ENCODE data around the gene S100A7.
"Not testable (repeated sequence)": the region's sequence is repeated elsewhere in the genome, so short reads cannot be mapped to it uniquely, and the experiment has no call there.

S100A7 gene

DNA sequence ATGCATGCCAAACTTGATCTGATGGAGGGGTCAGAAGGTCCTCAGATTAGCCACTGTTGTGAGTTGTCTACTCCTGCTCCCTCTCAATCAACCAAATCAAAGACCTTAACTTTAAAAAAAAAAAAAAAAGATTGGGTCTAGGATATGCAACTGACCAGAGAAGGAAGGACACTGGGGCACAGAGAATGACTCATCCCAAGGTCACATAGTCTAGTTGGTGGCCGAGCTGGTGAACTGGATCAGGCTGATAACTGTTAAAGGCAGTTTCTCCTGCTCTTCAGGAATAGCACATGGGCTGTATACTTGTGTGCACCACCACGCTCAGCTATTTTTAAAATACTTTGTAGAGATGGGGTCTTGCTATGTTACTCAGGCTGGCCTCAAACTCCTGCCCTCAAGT, 14.8 kb upstream of the S100A7 start:
- no peak for DNase-seq

GRCh38 chr1:153474347-153474746, 13.9 kb upstream of the S100A7 start:
- DNase-seq, result no peak

DNA sequence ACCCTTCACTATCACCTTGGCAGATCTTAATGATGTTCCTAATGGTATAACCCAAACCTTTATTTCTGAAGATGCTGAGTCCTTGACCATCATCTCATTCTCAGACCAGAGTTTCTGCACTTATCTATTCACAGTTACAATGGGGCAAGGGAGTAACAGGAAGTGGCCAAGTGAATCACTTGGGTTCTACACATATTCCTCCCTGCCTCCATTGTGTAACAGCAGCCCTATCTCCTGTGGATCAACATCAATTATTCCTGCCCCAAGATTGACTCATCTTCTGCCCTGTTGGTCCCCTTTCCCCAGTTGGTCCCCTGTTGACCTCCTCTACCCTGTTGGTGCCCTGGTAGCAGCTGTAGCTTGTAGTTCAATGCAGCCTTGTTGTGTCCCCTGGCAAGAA, 10.3 kb upstream of the S100A7 start:
- DNase-seq, result no peak

DNA sequence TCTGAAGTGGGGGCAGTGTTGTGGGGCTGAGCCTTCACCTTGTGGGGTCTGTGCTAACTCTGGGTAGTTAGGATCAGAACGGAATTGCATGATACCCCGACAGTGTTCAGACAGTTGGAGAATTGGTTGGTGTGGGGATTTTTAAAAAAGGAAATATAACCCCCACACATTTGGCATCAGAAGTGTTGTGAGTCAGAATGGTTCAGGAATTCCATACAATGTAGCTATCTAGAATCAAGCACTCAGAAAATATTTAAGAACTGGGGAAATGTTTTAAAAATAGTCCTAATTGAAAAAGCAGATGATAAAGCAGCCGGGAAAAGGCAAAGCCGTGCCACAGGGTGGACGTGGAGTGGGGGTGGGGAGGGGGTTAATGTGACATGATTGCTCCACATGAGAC, 6.5 kb upstream of the S100A7 start:
- DNase-seq, result no peak

- DNase-seq, result peak; percentile 41 to 60
These were observed 5.6 kb upstream of the S100A7 start for GRCh38 chr1:153465811-153466636.

- not testable (repeated sequence) for DNase-seq
These were observed 2.3 kb upstream of the S100A7 start for GRCh38 chr1:153462741-153463140.

- no peak for DNase-seq
These were observed 796 bp downstream of the S100A7 start for GRCh38 chr1:153459655-153460054.

DNA sequence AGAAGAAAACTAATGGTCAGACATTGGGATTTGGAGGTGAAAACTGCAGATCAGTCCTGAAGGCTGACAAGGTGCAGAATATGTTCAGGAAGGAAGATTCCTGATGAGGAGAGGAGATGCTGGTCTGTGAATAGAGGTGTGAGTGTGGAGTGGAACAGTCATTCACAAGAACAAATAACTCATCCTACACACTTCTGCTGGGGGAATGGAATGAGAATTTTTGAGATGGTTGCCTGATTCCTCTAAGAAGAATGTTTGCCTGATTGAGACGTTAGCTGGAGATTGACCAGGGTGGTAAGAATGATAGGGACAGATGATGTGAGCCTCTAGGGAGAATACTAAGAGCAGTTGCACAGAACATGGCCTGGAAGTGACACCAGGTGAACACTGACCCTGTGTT, 4.1 kb downstream of the S100A7 start:
- no peak for DNase-seq

GRCh38 chr1:153448851-153449250, 11.6 kb downstream of the S100A7 start:
- not testable (repeated sequence) for DNase-seq

GRCh38 chr1:153447498-153448170, 12.8 kb downstream of the S100A7 start:
- DNase-seq, result no peak

DNA sequence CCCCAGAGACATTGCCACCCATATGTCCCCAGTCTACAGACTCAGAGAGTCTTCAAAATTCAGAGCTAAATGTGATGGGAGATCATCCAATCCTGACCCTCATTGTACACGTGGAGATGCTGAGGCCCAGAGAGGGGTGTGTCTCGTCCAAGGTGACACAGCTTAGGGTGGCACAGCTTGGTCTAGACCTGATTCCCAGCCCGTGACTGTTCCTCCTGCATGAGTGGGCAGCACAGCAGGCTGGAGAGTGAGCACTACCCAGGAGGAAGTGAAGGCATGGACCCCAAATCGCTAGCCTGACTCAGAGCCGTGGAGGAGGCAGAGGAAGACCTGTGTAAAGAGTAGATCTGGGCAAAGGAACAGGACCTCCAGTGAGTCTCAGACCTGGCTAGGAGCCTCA, 16.4 kb downstream of the S100A7 start:
- DNase-seq, result no peak

DNA sequence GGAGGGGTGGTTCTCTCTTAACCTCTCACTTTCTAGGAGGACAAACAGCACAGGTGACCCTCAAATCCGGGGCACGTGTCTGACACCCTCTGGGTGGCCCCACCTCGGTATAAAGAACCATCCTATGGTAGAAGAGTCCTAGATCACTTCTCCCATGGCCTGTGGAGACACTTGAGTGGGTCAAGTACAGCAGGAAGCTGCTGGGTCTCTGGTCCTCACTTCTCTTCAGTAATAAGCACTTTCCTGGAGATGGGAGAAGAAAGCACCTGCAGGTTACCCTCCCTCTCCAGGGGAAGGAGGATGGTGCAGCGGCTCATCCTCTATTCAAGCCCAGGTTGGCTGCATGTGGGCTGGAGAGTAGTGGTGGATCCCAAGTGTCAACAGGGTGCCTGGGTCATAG, 17.0 kb downstream of the S100A7 start:
- no peak for DNase-seq

- DNase-seq, result no peak
These were observed 19.2 kb downstream of the S100A7 start for GRCh38 chr1:153441238-153441755.

GRCh38 chr1:153439273-153439672, 21.2 kb downstream of the S100A7 start:
- no peak for DNase-seq

- DNase-seq, result no peak
These were observed 21.9 kb downstream of the S100A7 start for GRCh38 chr1:153438599-153438998.

GRCh38 chr1:153437236-153437635, 23.2 kb downstream of the S100A7 start:
- DNase-seq, result no peak

DNA sequence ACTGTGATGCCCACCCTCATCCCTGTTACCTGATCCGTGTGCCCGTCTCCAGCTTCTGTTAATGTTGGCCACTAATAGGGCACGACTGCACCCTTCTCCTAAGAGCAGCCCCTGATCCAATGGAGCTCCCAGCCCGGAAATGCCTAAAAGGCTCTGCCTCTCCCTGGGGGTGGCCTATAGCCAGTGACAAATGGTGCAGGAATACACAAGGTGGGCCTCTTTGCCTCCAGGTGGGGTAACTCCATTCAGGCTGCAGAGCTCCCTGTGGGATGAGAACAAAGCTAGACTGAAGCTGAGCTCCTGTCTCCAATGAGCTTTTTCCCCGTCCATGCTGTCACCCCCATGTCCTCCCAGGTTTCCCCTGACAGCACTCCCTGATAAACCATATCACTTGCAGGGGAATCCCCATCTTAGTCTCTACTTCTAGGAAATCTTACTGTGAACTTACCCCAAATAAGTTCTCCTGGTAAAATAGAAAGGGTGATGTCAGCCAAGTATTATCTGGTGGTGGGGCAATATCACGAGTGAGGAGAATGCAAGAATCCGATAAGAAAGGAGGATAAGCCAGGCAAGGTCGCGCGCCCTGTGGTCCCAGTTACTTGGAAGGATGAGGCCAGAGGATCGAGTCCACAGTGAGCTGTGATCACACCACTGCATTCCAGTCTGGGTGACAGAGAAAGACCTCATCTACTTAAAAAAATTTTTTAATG, 25.6 kb downstream of the S100A7 start:
- no peak for DNase-seq

GRCh38 chr1:153432874-153433681, 27.4 kb downstream of the S100A7 start:
- DNase-seq, result no peak

DNA sequence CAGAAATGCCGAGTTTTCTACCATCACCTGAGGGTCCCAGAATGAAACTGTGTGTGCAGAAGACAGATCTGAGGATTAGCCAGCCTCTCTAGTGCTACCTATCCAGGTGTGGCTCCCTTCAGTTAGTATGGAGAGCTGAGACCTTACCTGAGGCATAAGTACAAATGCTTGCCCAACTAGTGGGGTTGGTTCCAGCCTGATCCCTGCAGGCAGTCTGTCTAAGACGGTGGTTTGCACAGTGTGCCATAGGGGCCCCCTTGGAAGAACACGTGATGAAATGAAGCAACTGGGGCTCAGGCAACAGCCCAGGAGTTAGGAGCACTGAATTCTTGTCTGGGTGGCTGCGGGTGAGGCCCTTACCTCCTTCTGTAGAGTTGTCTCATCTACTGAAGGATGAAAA, 28.5 kb downstream of the S100A7 start:
- DNase-seq, result no peak

GRCh38 chr1:153431427-153431826, 29.0 kb downstream of the S100A7 start:
- no peak for DNase-seq

- no peak for DNase-seq
These were observed 29.4 kb downstream of the S100A7 start for GRCh38 chr1:153431002-153431401.

GRCh38 chr1:153430561-153430960, 29.9 kb downstream of the S100A7 start:
- no peak for DNase-seq

GRCh38 chr1:153430166-153430553, 30.3 kb downstream of the S100A7 start:
- no peak for DNase-seq
